Neural cell (in vitro differentiated cells): Measurements from ENCODE around the gene SMARCB1. TPM values are rescaled to one million over a fixed set of nuclear protein-coding genes. Genes with fewer than 3 reads are reported as not detected.

Experiments
- H2AFZ ChIP-seq: fragments of 200-600, 300-800 bp; sonication (generic), shearing (Covaris generic); 2 replicates; pipeline ENCODE4 v1.6.0; 2014; ENCODE audit warnings: low read depth, mild to moderate bottlenecking, antibody characterized with exemption, low read length, moderate library complexity
- H3F3A ChIP-seq: fragments of 200-600 bp; shearing (Covaris generic); 2 replicates; pipeline ENCODE4 v1.6.1; 2016; ENCODE audit warnings: mild to moderate bottlenecking, moderate library complexity, mixed read lengths, antibody characterized with exemption, low read length; ENCODE audit not compliant: insufficient read depth, poor library complexity, severe bottlenecking
- H3K27ac ChIP-seq: fragments of 200-600, 300-800 bp; sonication (generic), shearing (Covaris generic); 2 replicates; pipeline ENCODE4 v1.5.1; 2014; ENCODE audit warnings: mild to moderate bottlenecking, low read length, moderate library complexity
- H3K27me3 ChIP-seq: fragments of 300-800, 200-600 bp; sonication (generic), shearing (Covaris generic); 2 replicates; pipeline ENCODE4 v1.6.0; 2014; ENCODE audit warnings: mild to moderate bottlenecking, low read depth, low read length, moderate library complexity; ENCODE audit not compliant: insufficient read depth
- H3K36me3 ChIP-seq: fragments of 300-800, 200-600 bp; sonication (generic), shearing (Covaris generic); 2 replicates; pipeline ENCODE4 v1.5.1; 2014; ENCODE audit warnings: mild to moderate bottlenecking, antibody characterized with exemption, low read length, moderate library complexity; ENCODE audit not compliant: insufficient read depth
- H3K4me2 ChIP-seq: fragments of 300-800, 200-600 bp; sonication (generic), shearing (Covaris generic); 2 replicates; pipeline ENCODE4 v1.6.0; 2014; ENCODE audit warnings: mild to moderate bottlenecking, low read length
- H3K4me3 ChIP-seq: fragments of 300-800, 200-600 bp; sonication (generic), shearing (Covaris generic); 2 replicates; pipeline ENCODE4 v1.5.1; 2014; ENCODE audit warnings: mild to moderate bottlenecking, low read length, moderate library complexity
- H3K79me2 ChIP-seq: fragments of 200-600 bp; shearing (Covaris generic); replicated peaks from 2 replicates; pipeline ENCODE4 v1.6.0; 2014; ENCODE audit warnings: mild to moderate bottlenecking, low read length, moderate library complexity; ENCODE audit not compliant: insufficient read depth
- H3K9ac ChIP-seq: fragments of 300-800, 200-600 bp; sonication (generic), shearing (Covaris generic); 2 replicates; pipeline ENCODE4 v1.6.1; 2016; ENCODE audit warnings: mild to moderate bottlenecking, low read length, mixed read lengths
- H3K9me2 ChIP-seq: fragments of 200-600 bp; shearing (Covaris generic); 2 replicates; pipeline ENCODE4 v1.6.1; 2016; ENCODE audit warnings: mild to moderate bottlenecking, low read length, mixed read lengths; ENCODE audit not compliant: insufficient read depth
- H3K9me3 ChIP-seq: fragments of 200-600, 300-800 bp; sonication (generic), shearing (Covaris generic); 2 replicates; pipeline ENCODE4 v1.6.1; 2016; ENCODE audit warnings: mild to moderate bottlenecking, mixed run types, low read length, moderate library complexity, mixed read lengths
- H4K20me1 ChIP-seq: fragments of 200-600 bp; shearing (Covaris generic); 2 replicates; pipeline ENCODE4 v1.6.1; 2016; ENCODE audit warnings: mild to moderate bottlenecking, mixed run types; ENCODE audit not compliant: insufficient read depth
- EP300 ChIP-seq: fragments of 450-650 bp; conservative IDR thresholded peaks from 2 replicates; pipeline ENCODE4 v1.6.1; 2014; ENCODE audit warnings: antibody characterized with exemption, mild to moderate bottlenecking, moderate library complexity; ENCODE audit not compliant: poor library complexity, severe bottlenecking
- EZH2 ChIP-seq: fragments of 200-600, 300-800 bp; shearing (Covaris generic), sonication (generic); IDR thresholded peaks from 2 replicates; pipeline ENCODE4 v1.6.1; 2014; ENCODE audit warnings: antibody characterized with exemption, low read length, borderline replicate concordance, mild to moderate bottlenecking; ENCODE audit not compliant: insufficient read depth, poor library complexity, severe bottlenecking
- MXI1 ChIP-seq: fragments of 450-650 bp; conservative IDR thresholded peaks from 2 replicates; pipeline ENCODE4 v1.6.1; 2014; ENCODE audit warnings: antibody characterized with exemption, mild to moderate bottlenecking; ENCODE audit not compliant: poor library complexity, severe bottlenecking
- POLR2AphosphoS5 ChIP-seq: IDR thresholded peaks from 2 replicates; pipeline ENCODE4 v1.6.1; 2012
- RAD21 ChIP-seq: fragments of 450-650 bp; conservative IDR thresholded peaks from 2 replicates; pipeline ENCODE4 v1.6.1; 2014; ENCODE audit warnings: antibody characterized with exemption, mild to moderate bottlenecking, moderate library complexity
- SMC3 ChIP-seq: fragments of 450-650 bp; conservative IDR thresholded peaks from 2 replicates; pipeline ENCODE4 v1.6.1; 2014; ENCODE audit warnings: antibody characterized with exemption, mild to moderate bottlenecking, moderate library complexity; ENCODE audit not compliant: poor library complexity
- TAF1 ChIP-seq: IDR thresholded peaks from 2 replicates; pipeline ENCODE4 v1.6.1; 2012; ENCODE audit warnings: low read depth
- polyA plus RNA-seq: library from polyadenylated mRNA; depleted of rRNA; stranded (reverse); fragments of >200 nt; gene quantifications from 2 replicates; pipeline ENCODE4 v1.2.3, GENCODE V29; 2014
- TF ChIP-seq, protein P1 (sequence below): IDR thresholded peaks from 2 replicates; pipeline ENCODE4 v1.6.1; 2012; ENCODE audit warnings: borderline replicate concordance
- TF ChIP-seq, protein P2 (sequence below): fragments of 450-650 bp; IDR thresholded peaks from 2 replicates; pipeline ENCODE4 v1.5.1; 2014; ENCODE audit warnings: antibody characterized with exemption, mild to moderate bottlenecking, moderate library complexity; ENCODE audit not compliant: poor library complexity, severe bottlenecking

SMARCB1 gene
- polyA plus RNA-seq, 1 donor from 2014 or later = 97.5 TPM

DNA sequence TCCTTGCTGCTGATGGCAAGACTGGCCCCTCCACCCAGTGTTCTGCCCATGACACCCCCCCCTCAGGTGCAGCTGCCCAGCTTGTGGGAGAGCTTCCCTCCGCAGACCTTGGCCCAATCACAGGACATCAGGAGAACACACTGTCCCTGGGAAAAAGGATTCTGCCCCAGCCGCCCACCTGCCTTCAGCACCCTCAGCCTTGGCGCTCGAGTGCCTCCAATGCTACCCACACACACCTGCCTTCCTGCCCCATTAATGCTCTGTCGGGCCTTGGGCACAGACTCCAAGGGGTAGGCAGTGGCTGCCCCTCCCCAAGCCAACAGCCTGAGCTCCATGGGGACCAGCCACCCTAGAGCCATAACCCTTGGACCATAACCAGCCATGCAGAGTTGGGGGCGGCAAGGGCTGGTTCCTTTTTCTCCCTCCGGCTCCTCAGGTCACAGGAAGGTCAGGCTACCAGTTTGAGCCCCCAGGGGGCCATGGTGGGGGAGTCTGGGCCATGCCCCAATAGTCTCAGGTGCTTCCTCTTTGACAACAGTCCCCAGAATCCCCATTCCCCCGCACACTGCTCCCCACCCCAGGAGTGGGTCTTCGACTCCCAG is 34.6 kb upstream of the SMARCB1 start:
- H3K9me3 ChIP-seq = no peaks in the 10 kb centered on the region
- no peak overlapping the region for H3K4me3 ChIP-seq
- no peaks in the 10 kb centered on the region for H3K9me2 ChIP-seq
- H3K9ac ChIP-seq = no peak overlapping the region
- no peaks in the 10 kb centered on the region for H4K20me1 ChIP-seq
- peaks cover 6% of the 10 kb centered on the region for H3K79me2 ChIP-seq
- H3F3A ChIP-seq = no peaks in the 10 kb centered on the region
- no peak overlapping the region for H3K27ac ChIP-seq
- no peaks in the 10 kb centered on the region for H3K36me3 ChIP-seq
- no peak for TF ChIP-seq MXI1
- no peak for TF ChIP-seq EP300
- TF ChIP-seq POLR2AphosphoS5 = no peak
- TF ChIP-seq, protein P1, sequence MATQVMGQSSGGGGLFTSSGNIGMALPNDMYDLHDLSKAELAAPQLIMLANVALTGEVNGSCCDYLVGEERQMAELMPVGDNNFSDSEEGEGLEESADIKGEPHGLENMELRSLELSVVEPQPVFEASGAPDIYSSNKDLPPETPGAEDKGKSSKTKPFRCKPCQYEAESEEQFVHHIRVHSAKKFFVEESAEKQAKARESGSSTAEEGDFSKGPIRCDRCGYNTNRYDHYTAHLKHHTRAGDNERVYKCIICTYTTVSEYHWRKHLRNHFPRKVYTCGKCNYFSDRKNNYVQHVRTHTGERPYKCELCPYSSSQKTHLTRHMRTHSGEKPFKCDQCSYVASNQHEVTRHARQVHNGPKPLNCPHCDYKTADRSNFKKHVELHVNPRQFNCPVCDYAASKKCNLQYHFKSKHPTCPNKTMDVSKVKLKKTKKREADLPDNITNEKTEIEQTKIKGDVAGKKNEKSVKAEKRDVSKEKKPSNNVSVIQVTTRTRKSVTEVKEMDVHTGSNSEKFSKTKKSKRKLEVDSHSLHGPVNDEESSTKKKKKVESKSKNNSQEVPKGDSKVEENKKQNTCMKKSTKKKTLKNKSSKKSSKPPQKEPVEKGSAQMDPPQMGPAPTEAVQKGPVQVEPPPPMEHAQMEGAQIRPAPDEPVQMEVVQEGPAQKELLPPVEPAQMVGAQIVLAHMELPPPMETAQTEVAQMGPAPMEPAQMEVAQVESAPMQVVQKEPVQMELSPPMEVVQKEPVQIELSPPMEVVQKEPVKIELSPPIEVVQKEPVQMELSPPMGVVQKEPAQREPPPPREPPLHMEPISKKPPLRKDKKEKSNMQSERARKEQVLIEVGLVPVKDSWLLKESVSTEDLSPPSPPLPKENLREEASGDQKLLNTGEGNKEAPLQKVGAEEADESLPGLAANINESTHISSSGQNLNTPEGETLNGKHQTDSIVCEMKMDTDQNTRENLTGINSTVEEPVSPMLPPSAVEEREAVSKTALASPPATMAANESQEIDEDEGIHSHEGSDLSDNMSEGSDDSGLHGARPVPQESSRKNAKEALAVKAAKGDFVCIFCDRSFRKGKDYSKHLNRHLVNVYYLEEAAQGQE = no peak
- no peak for TF ChIP-seq TAF1
- no peak for TF ChIP-seq EZH2
- TF ChIP-seq, protein P2, sequence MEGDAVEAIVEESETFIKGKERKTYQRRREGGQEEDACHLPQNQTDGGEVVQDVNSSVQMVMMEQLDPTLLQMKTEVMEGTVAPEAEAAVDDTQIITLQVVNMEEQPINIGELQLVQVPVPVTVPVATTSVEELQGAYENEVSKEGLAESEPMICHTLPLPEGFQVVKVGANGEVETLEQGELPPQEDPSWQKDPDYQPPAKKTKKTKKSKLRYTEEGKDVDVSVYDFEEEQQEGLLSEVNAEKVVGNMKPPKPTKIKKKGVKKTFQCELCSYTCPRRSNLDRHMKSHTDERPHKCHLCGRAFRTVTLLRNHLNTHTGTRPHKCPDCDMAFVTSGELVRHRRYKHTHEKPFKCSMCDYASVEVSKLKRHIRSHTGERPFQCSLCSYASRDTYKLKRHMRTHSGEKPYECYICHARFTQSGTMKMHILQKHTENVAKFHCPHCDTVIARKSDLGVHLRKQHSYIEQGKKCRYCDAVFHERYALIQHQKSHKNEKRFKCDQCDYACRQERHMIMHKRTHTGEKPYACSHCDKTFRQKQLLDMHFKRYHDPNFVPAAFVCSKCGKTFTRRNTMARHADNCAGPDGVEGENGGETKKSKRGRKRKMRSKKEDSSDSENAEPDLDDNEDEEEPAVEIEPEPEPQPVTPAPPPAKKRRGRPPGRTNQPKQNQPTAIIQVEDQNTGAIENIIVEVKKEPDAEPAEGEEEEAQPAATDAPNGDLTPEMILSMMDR = no peak
- no peak for TF ChIP-seq SMC3
- TF ChIP-seq RAD21 = no peak
- H2AFZ ChIP-seq = no peak overlapping the region
- no peak overlapping the region for H3K4me2 ChIP-seq
- no peaks in the 10 kb centered on the region for H3K27me3 ChIP-seq

- Histone ChIP-seq H3K9me3 (no peaks in the 10 kb centered on the region), H3K79me2 (peaks cover 6% of the 10 kb centered on the region), H3K4me3 (no peak overlapping the region), H3K9ac (no peak overlapping the region), H3K27ac (no peak overlapping the region), H3K4me2 (no peak overlapping the region), H3K27me3 (no peaks in the 10 kb centered on the region), H3F3A (no peaks in the 10 kb centered on the region), H3K36me3 (no peaks in the 10 kb centered on the region), H3K9me2 (no peaks in the 10 kb centered on the region), H2AFZ (no peak overlapping the region), H4K20me1 (no peaks in the 10 kb centered on the region)
- TF ChIP-seq, protein P1 = no peak
- TF ChIP-seq SMC3 = no peak
- no peak for TF ChIP-seq TAF1
- no peak for TF ChIP-seq POLR2AphosphoS5
Observed at GRCh38 chr22:23752750-23753149, 34.0 kb upstream of the SMARCB1 start.
